HG03442 (cell line): Measurements from ENCODE around the gene SBSN.

ENCODE experiments used
- ATAC-seq: cut with Tn5 transposase; IDR thresholded peaks from one replicate; pipeline ENCODE4 v1.9.1; 2021; ENCODE audit warnings: mild to moderate bottlenecking, moderate library complexity; ENCODE audit not compliant: unreplicated experiment

Gene SBSN

DNA sequence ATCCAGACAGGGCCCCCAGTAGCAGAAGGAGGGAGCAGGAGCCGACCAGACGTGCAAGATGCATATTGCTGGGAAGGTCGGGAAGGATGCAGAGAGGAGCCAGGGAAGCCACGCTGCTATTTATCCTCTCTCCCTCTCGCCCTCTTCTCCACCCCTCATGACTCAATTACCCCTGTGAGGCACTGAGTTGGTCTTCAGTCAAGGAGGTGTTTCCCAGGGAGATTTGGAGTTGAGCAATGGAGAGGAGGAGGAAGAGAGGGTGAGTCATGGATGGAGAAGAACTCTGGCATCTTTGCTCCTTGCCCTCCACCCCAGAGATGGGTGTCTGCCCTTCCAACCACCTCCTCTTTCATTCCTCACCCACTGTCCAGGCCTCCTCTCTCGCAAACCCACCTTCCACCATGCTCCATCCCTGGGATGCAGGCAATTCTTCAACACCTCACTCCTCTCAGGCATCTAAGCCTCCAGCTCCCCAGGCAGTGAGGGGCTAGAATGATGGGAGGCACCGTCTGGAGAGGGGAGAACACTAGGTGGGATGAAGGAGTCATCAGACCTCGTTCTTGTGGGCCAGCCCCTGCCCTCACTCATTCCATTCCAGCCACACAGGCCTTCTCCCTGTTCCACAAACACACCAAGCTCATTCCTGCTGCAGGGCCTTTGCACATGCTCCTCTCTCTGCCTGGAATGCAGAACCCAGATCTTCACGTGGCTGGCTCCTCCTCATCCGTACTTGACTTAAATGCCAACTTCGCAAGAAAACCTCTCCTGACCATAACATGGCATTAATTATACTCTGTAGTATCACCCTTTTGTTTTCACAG, at the start of gene SBSN:
SBSN (minus strand) TSS at position 94 of the 821 bp plus-strand sequence; CDS start at position 64, 30 bp downstream.
- no peak for ATAC-seq

DNA sequence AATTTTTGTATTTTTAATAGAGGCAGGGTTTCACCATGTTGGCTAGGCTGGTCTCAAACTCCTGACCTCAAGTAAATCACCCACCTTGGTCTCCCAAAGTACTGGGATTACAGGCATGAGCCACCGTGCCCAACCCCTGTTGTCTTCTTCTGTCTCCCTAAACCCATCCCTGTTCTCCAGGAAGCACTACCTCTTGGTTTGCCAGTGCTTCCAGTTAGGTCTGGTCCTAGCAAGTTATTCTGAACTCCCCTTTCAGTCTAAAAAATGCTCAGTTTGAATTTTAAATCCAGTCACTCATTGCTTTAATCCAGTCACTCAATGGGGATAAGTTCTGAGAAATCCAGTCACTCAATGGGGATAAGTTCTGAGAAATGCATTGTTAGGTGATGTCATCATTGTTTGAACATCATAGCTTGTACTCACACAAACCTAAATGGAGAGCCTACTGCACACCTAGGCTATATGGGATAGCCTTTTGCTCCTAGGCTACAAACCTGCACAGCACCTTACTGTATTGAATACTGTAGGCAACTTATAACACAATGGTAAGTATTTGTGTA, 43.4 kb upstream of the SBSN start:
- no peak for ATAC-seq

GRCh38 chr19:35569281-35569781, 41.2 kb upstream of the SBSN start:
- ATAC-seq: no peak

- no peak for ATAC-seq
Observed at GRCh38 chr19:35566738-35567137, 38.6 kb upstream of the SBSN start.

DNA sequence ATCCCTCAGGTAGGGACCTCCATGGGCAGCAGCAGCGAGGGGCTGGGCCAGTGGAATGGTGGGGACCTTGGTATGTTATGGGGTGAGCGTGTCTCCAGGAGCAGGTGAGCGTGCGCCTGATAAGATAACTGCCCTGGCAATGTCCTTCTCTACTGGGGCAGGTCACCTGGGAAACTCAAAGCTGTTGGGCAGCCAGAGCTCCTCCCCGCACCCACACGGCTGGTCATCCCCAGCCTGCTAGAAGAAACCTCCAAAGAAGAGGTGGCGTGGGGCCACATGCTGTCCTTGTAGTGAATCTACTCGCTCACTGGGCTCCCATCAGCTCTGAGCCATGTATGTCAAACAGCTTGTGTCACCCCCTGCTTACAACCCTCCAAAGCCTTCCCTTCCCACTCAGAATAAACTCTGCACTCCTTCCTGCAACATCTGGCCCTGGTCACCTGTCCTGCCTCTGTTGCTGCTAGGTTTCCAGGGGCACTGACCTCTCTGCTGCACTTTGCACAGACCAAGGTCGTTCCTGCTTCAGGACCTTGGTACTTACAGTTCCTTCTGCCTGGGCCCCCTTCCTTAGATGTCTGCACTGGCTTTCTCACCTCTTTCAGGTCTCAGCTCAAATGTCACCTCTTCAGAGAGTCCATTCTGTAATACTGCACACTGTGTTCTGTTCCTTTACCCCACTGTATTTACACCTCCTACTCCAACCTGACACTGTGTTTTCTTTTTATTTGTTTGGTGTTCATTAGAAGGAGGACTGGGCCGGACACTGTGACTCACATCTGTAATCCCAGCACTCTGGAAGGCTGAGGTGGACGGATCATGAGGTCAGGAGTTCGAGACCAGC, 37.1 kb upstream of the SBSN start:
- ATAC-seq: no peak

GRCh38 chr19:35563207-35563829, 35.2 kb upstream of the SBSN start, which contains the start of gene ATP4A:
Gene ATP4A (minus strand): TSS chr19:35563658. CDS start chr19:35563629, 29 bp downstream.
- ATAC-seq: no peak

GRCh38 chr19:35562776-35563175, 34.7 kb upstream of the SBSN start:
- ATAC-seq: no peak

DNA sequence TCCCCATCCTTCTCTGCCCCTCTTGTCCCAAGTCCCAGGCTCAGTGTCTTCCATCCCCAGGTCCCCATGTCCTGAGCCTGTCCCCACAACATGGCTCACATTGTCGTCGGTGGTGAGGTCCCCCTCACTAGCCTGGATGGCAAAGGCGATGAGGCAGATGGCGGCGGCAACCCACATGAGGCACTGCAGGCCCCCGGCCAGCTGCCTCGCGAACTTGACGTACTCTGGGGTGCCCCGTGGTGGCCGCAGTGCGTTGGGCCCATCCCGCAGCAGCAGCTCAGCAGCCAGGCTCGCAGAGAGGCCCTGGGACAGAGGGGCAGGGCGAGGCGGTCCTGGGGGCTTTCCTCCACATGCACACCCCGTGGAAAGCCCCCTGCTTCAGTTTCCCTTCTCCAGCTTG, 34.2 kb upstream of the SBSN start:
- no peak for ATAC-seq

DNA sequence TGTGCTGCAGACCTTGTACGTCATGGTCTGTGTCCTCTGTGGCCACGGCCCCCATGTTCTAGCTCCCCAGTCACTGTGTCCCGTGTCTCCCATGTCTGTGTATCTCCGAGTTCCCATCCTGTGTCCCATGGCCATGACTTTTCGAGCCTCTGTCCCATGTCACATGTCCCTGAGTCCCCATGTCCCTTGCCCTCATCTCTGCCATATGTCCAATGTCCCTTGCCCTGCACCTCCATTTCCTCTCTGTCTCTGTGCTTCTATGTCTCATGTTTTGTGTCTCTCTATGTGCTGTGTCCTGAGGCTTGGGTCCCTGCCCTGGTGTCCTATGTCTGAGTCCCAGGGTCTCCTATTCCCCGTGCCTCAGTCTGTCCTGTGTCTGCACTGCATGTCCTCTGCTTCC, 33.3 kb upstream of the SBSN start:
- ATAC-seq: no peak

- ATAC-seq: no peak
Observed at GRCh38 chr19:35560677-35561076, 32.6 kb upstream of the SBSN start.

GRCh38 chr19:35560271-35560670, 32.2 kb upstream of the SBSN start:
- ATAC-seq: no peak

GRCh38 chr19:35559781-35560180, 31.7 kb upstream of the SBSN start:
- no peak for ATAC-seq

DNA sequence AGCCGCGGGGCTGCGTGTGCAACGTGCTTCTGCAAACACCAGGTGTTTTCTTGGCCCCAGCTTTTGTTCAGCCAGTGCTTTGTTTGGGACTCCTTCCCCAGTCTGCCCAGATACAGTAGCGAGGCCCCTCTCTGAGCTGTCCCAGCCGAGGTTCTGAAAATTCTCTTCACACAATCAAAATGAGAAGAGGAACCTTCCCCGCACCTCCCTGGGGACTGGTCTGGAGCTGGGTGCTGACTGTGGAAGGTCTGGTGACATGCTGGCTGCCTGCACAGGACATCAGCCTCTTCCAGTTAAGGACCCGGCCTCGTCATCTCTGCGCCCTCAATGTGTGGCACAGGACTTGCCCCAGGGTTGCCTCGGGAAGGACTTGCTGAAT, 31.2 kb upstream of the SBSN start:
- ATAC-seq: peak; percentile 41

DNA sequence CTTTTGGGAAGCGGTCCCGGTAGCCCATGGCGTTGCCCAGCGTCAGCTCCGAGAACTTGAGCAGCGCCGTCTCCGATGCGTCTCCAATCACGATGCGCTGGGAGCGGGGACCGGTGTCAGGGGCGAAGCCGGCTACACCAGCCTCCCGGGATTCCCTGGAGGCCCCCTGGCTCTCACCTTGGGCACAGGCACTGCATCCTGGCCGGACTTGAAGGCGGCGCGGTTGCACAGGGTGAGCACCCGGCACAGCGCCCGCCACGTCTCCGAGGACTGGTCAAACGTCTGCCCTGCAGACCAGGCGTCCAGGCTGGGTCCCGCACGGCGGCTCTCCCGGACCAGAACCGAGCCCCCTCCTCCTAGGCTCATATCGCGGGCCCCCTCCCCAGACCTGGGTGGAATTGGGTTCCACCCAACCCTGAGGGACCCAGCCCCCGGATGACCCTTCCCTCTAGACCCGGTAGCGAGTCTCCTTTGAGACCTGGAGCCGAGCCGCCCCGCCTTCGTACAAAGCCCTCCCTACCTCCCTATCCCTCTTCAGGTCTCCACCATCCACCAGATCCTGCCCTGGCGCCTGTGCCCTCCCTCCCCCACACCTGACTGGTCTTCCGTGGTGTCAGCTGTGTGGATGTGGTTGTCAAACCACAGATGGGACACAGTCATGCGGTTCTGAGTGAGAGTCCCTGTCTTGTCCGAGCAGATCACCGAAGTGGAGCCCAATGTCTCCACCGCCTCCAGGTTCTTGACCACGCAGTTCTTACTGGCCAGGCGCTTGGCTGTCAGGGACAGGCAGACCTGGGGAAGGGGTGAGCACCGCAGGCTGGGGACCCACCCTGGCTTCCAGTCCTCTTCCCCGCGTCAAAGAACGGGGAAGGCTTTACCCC, 30.5 kb upstream of the SBSN start:
- peak; percentile 21 for ATAC-seq

DNA sequence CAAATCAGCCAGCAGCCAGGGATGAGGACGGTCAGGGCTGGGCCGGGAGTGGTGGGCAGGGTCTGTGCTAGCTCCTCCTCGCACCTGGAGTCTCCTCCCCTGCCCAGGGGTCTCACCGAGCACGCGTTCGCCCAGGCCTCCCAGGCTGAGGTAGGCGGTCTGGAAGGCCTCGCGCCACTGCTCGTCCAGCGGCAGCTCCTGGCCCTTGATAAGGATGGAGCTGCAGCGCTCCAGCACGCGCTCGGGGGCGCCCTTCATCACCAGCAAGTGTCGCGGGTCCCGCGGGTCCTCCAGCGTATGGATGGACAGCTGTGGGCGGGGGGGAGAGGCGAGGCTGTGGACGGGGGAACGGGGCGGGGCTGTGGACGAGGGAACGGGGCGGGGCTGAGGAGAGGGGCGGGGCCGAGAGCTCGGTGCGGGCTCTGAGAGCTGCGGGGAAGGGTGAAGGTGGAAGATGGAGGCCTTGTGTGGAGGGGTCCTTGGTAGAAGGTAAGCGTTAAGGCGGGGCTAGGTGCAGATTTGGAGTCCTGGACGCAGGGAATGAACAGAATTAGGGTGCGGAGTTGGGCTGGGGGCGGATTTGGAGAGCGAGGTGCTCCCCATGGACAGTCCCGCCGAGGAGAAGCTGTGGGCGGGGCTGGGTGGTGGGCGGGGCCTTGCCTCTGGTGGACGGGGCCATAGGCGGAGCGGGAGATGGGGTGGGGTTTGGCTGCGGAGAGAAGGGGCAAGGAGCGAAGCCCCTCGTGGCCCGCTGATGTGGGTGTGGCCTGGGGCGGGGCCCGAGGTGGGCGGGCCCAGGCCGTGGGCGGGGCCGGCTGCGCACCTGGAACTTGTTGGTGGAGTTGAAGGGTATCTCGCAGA, 29.7 kb upstream of the SBSN start:
- no peak for ATAC-seq

DNA sequence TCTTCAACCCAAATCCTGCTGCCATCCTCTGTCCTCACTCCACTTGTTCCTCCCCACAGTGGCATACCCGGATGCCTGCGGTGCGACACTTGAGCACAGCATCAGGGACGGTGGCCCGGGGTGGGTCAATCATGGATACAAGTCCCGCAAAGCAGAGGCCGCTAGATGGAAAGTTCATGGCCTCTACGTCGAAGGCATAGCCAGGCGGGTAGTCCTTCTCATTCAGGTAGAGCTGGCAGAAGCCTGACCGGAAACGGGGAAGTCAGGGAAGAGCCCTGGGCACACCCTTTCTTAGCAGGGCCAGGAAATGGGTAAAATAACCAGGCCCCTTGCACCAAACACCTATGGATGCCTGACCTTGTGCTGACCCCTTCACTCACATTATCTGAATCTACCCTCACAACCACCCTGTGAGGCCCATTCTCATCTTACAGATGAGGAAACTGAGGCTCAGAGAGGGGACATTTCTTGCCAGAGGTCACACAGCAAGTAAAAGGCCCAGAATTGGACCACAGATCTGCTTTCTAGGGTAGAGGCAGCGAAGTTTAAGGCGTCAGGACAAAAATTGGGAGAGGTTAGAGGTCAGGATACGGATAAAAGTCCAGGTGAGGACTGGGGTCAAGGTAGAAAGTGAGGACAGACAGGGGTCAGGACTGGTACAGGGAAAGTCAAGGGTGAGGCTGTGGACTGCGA, 28.9 kb upstream of the SBSN start:
- no peak for ATAC-seq

DNA sequence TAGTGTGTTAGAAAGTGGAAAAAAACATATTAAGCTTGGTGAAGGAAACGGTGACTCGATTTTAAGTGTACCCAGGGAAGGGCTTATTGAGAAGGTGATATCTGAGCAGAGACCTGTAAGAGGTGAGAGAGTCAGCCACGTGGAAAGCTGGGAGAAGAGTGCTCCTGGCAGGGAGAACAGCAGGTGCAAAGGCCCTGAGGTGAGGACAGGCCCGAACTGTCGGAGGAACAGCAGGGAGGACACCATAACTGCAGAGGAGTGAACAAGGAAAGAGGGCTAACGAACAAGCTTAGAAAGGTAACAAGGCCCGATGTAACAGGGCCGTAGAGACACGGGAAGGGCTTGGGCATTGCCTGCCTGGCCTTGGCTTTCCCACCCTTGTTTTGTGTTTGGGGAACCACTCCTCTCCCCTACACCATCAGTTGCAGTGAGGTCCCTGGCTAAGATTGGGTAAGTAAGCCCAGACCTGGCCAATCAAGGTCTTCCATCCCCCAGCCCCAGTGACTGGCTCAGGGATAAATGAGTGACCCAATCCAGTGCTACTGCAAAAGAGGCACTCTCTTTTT, 28.0 kb upstream of the SBSN start:
- no peak for ATAC-seq

DNA sequence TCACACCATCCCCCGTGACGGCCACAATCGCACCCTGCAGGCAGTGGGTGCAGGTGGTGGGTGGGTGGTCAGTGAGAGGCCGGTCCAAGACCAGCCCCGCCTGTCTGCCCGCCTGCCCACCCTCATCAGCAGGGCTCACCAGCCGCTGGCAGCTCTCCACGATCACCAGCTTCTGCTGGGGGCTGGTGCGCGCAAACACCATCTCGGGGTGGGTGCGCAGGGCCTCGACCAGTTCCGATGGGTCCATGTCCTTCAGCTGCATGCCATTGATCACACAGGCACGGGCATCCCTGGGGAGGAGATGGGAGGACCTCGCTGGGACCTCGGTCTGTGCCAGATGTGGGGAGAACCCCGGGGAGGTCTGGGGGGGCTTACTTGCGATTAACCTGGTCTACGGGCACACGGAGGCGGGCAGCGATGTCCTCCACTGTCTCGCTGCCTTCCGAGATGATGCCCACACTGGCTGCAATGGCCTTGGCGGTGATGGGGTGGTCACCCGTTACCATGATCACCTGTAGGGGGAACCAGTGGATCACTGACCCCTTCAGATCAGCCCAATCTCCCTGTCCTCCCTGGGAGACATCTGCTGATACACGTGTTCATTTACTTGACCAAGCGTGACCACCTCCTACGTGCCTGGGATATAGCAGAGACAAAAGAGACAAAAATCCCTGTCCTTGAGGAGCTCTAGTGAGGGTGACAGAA, 27.3 kb upstream of the SBSN start:
- ATAC-seq: no peak
